RPMI7951 (cell line): ENCODE measurements around the gene INCENP. TPM values are rescaled to one million over a fixed set of nuclear protein-coding genes. Genes with fewer than 3 reads are reported as not detected.
"Not testable (repeated sequence)": the region's sequence is repeated elsewhere in the genome, so short reads cannot be mapped to it uniquely, and the experiment has no call there.

Experiments used
- DNase-seq: peaks from one replicate; pipeline ENCODE4 v3.0.0-alpha.2; 2012; ENCODE audit warnings: low read depth
- total RNA-seq: library from RNA; depleted of rRNA; stranded (reverse); fragments of >200 nt; shearing (Covaris generic); gene quantifications from 2 replicates; pipeline ENCODE4 v1.2.3, GENCODE V29; 2014; rRNA removed

Gene INCENP
- total RNA-seq, result 89.0 and 105 TPM in 2 replicates

DNA sequence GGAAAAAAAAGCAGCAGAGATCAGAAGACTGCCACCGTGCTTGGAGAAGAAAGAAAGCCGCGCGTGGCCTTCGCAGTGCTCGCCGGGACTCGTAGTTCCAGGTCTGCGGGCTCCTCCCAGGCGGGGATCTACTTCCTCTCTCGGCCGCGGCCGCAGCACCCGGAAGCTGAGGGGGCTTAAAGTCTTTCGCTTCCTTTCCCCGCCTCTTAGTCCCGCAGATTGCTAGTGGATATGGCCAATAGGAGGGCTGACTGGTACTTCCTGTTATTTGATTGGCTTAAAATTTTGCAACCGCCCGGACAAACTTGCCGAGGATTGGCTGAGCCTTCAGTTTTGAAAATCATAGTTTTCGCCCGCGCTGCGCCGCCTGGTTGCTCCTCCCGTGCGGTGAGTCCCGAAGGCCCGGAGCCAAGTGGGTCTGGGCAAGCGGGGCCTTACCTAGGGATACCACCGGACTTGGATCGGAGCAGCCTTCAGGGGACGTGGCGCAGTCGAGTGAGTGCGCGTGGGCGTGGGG is at the start of gene INCENP:
Gene INCENP, plus strand, starts transcription at position 343 of the 517 bp plus-strand sequence. CDS start 4,151 bp downstream, outside the sequence.
- DNase-seq, result peak; percentile 99

DNA sequence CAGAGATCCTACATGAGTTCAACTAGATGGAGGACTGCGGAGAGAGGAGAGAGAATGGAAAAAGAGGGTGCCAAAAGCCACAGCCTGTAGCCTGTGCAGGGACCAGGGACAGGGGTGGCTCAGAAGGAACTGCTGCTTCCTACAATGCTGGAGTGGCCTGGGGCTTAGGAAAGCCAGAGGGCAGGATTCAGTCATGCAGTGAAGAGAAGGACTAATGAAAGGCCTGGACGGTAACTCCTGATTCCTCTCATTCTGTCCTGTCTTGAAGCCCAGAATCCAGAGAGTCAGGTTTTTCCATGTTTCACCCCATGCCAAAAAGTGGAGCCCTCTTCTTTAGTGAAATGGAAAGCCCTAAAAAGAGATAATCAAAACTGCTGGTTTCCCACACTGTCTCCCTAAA is 48.4 kb upstream of the INCENP start:
- no peak for DNase-seq

DNA sequence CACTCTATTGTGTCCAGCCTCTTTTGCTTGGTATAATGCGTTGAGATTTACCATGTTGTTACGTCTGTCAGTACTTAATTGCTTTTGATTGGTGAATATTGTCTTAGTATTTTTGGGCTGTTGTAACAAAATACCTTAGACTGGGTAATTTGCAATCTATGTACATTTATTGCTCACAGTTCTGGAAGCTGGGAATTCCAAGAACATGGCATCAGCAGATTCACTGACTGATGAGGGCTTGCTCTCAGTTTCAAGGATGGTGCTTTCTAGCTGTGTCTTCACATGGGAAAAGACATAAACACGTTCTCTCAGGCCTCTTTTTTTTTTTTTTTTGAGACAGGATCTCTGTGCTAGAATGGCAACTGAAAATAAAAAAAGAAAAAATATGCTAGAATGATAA is 46.7 kb upstream of the INCENP start:
- DNase-seq, result no peak

DNA sequence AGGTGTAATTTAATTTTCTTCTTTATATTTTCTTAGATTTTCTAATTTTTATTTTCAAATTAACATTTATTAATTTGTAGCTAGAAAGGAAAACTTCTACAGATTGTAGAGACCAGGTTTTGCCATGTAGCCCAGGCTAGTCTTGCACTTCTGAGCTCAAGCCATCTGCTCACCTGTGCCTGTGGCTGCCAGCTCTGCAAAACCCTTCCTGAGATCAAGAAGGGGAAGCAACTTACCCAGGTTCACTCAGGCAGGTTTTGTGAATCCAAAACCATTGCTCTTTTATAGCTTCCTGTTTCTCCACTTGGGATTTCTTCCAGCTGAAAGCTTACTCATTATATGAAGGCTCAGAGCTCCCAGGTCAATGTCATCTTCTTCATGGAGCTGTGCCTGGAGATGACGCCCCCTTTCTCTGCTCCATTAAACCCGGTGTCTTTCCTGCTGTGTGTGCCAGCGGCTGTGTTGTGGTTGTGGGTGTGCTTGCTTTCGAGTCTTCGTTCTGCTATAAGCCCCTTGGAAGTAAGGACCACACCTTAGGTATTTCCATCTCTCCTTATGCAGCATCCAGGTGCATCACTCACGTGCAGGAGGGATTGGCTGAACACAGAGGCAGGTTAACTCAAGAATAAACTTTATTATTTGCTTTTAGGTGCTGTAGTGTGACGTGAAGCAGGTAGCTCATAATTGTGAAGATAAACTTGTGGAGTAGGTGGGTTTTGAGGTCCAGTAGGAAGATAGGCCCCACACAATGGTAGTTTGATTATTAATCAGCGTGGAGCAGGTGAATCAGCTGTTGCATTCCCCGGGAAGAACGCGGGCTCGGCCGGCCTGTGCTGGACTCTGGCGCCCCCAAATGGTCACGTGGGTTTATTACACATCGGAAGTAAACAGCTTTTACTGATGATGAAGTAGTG is 42.2 kb upstream of the INCENP start:
- DNase-seq, result peak; percentile 51

DNA sequence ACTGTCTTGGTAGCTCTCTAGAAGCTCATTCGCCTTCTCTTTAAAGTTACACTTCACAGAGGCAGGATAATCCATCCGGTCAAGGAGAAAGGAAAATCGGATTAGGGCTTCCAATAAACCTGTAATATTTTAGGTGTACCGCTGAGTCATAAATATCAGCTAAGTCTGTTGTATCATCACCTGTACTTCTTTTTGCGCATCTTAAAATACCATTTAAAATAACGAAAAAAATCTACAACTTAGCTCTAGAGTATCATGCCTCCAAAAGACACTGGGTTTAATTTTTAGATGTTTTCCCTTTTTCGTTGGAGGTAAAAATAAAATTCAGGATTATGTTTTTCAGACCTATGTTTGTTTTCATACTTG is 41.5 kb upstream of the INCENP start:
- DNase-seq, result no peak

DNA sequence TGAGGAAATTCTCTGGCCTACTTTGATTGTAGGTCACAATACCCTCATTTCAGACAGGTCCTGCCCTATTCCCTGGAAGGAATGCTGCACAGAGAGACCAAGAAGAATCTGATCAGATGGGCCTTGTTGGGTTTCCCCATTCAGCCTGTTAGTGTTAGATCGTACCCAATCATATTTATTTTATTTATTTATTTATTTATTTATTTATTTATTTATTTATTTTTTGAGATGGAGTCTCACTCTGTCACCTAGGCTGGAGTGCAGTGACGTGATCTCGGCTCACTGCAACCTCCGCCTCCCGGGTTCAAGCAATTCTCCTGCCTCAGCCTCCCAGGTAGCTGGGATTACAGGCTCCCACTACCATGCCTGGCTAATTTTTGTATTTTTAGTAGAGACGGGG is 39.0 kb upstream of the INCENP start:
- DNase-seq, result not testable (repeated sequence)

DNA sequence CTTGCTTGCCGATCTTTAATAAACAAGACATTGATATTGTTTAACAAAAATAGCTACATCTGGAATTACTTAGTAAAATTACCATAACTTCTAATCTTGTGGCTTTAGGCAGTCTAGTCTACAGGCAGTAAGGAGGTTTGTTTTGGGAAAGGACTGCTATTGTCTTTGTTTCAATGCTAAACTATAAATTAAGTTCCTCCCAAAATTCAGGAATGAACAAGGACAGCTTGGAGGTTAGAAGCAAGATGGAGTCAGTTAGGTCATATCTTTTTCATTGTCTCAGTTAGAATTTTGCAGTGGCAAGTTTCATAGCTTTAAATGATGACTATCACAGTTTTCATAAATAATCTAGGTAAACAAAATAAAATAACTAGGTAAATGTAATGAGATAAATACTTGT is 36.1 kb upstream of the INCENP start:
- no peak for DNase-seq

DNA sequence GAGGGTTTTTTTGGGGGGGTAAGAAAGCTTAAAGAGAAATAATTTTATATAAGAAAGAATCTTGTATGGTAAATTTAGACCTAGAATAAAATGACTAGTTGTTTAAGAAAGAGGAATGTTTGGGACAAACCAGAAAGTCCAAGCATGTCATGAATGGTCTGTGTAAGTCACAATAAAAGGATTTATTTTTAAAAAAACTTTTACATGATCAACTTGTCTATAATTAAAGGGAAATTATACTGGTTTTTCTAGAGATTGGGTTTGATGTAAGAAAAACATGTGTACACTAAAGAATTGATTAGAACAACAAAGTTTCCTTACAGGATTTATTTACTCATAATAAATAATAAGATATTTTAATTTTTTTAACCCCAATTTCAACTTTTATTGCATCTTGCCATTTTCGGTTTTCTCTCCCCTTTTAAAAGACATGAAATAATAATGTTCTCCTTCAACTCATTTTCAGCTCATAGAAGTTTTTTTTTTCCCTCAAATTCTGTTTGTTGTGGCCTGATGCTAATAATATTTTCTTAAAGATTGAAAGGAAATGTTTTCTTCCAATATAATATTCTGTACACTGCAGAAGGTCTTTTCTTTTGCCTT is 35.4 kb upstream of the INCENP start:
- DNase-seq, result no peak

DNA sequence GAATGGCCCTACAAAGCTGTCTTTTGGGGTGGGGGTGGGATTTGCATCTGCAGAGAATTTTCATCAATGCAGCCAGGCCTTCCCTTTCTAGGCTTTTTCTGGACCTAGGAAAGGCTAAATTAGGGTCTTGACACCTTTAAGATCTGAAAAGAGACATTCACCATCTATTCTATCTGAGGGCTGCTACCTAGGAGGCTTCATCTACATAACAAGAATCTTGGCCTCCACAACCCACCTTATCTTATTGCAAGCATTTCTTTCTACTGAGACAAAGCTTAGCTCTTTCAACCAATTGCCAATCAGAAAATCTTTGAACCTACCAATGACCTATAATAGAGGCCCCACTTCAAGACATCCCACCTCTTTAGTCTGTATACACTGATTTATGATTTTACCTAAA is 20.7 kb upstream of the INCENP start:
- no peak for DNase-seq

DNA sequence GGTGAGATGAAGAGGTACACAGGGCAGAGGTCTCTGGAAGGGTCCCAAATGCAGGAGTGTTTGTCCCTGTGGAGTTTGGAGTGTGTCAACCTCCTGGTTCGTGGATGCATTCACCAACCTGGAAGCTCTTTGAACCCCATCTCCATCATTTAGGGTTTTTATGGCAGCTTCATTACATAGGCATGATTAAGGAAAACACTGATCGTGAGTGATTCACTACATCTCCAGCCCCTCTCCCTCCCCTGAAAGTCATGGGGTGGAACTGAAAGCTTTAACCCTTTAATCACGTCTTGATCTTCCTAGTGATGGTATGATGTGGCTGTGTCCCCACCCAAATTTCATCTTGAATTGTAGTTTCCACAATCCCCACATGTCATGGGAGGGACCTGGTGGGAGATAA is 19.8 kb upstream of the INCENP start:
- no peak for DNase-seq

DNA sequence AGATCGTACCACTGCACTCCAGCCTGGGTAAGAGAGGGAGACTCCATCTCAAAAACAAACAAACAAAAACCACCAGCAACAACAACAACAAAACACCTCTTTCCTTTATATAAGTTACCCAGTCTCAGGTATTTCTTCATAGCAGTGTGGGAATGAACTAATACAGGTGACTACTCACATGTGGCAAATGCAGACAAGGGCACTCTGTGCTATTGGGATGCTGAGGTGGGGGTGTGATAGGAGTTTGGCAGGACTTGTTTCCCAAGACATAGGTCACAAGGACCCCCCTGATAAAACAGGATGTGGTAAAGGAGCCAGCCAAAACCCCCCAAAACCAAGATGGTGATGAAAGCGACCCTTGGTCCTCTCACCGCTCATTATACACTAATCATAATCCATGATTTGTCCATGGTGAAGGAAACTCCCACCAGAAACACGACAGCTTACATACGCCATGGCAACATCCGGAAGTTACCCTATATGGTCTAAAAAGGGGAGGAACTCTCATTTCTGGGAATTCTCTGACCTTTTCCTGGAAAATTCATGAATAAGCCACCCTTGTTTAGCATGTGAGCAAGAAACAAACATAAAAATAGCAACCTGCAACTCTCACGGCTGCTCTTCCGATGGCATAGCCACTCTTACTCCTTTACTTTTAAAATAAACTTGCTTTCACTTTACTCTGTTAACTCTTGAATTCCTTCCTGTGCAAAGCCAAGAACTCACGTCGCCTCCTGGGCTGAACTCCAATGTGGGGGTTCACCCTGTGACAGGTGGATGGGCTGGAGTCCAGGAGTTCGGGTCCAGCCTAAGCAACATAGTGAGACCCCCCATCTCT is 18.8 kb upstream of the INCENP start:
- peak; percentile 70 for DNase-seq

DNA sequence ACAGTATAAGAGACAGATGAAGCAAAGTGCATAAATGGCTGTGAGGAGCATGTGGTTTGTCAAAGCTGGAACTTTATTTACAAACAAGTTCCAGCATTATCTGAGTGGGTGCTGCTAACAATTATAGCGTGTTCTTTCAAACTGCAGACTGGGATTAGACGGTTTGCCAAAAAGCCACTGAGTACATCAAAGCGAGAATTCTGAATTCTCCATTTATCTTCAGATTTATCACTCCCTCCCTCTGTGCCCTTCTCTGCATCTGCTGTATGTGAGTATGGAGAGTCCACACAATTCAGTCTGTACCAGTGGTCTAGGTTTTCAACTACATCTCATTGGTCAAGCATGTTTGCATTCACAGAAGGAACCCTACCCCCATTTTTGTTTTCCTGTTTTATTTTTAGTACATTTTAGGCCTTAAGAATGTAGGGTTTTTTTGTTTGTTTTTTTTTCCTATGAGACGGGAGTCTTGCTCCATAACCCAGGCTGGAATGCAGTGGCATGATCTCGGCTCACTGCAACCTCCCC is 18.1 kb upstream of the INCENP start:
- no peak for DNase-seq

DNA sequence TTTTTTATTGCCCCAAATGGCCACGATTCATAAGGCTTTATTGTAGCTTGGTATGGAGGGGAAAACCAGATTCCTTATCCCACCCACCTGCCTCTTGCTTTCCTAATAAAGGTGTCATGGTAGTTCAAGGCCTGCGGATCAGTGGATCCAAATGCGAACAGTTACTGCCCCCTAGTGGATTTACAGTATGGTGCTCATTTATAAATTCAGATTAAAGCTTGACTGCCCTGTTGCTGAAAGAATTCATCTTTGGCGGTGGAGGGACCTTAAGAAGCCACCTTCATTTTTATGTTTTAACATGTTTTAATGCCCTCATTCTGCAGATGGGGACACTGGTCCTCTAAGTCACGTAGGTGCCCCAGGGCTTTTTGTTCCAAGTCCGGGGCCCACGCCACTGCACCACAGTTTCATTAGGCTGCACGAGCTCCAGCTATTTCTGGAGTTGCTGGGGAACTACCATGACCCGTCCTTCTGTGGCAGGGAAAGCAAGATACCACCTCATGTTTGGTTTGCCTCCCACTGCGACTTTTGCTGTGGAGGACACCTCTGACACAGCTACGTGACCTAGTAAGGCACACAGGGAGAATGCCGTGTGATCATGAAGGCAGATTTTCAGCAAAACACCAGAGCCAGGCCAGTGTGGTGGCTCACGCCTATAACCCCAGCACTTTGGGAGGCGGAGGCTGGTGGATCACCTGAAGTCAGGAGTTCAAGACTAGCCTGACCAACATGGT is 15.6 kb upstream of the INCENP start:
- DNase-seq, result peak; percentile 66

DNA sequence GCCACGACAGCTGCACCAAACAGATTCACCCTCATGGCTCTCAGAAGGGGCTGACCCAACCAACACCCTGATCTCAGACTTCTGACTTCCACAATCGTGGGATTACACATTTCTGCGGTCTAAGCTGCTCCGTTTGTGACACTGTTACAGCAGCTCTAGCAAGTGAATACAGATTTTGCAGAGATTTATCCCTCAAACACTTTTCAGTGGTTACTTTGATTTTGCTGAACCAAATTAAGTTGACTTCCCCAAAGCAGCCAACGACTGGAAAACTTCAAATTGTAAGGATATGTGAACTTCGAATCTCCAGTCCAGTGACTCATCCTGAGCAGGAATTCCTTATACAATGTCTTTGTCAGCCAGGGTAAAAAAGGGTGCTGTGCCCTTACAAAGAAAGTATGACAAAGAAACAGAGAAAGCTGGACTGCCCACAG is 14.8 kb upstream of the INCENP start:
- peak; percentile 57 for DNase-seq

DNA sequence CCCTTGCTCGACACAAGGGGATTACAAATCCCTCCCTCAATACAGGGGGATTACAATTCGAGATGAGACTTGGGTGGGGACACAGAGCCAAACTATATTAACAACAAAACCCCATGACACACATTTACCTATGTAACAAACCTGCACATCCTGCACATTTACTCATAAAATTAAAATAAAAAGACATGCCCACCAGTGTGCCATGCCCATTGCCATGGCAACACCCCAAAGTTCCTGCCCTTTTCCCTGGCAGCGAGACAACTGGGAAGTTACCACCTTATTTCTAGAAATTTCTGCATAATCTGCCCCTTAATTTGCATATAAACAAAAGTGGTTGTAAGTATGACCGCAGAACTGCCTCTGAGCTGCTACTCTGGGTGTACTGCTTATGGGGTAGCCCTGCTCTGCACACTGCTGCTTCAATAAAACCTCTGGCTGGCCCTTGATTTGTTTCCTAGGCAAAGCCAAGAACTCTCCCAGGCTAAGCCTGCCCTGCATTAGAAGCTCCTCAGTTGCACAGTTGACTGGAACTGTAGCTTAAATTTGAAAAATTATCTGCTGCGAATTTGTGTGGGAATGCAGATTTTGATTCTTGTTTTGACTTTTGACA is 8.6 kb upstream of the INCENP start:
- DNase-seq, result no peak

DNA sequence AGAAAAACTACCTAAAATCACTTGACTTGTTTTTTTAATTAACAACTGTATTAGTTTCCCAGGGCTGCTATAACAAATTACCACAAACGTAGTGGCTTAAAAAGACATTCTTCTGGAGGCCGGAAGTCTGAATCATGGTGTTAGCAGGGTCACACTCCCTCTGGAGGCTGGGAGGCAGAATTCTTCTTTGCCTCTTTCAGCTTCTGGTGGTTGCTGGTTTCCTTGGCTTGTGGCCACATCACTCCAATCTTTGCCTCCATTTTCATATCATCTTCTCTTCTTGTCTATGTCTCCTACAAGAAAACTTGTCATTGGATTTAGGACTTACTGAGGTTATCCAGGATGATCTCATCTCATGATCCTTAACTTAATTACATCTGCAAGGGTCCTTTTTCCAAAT is 7.4 kb upstream of the INCENP start:
- DNase-seq, result no peak

DNA sequence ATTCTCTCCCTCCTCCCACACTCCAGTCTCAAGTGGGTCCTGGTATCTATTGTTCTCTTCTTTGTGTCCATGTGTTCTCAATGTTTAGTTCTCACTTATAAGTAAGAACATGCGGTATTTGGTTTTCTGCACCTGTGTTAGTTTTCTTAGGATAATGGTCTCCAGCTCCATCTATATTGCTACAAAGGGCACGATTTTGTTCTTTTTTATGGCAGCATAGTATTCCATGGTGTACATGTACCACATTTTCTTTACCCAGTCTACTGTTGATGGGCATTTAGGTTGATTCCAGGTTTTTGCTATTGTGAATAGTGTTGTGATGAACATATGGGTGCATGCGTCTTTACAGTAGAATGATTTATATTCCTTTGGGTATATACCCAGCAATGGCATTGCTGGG is 4.2 kb upstream of the INCENP start:
- no peak for DNase-seq

DNA sequence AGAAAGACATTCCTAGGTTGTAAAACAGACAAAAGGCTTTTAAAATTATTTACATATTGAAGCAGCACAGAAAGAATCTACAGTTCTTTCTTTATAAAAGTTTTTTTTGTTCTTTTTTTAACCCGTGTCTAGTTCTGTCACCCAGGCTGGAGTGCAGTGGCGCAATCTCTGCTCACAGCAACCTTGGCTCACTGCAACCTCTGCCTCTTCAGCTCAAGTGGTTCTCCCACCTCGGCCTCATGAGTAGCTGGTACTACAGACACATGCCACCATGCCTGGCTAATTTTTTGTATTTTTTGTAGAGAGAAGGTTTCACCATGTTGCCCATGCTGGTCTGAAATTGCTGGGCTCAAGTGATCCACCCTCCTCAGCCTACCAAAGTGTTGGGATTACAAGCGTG is 3.8 kb upstream of the INCENP start:
- no peak for DNase-seq

DNA sequence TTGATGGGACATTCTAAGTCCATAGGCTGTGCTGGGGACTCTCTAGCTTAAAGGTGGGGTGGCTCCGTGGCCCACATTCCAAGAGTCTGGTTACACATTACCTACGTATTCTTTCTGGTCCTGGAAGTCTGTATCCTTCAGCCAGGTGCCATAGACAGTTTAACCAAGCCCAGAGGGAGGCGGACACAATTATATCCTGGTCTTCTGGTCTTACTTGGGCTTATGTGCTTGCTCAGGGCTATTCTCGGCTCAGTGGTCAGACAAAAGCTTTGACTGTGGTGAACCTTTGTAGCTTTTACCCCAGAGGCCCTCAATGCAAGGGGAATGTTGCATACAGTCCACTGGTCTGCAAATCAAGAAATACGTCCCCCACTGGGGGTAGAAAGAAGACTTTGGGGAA is 3.4 kb upstream of the INCENP start:
- DNase-seq, result no peak

DNA sequence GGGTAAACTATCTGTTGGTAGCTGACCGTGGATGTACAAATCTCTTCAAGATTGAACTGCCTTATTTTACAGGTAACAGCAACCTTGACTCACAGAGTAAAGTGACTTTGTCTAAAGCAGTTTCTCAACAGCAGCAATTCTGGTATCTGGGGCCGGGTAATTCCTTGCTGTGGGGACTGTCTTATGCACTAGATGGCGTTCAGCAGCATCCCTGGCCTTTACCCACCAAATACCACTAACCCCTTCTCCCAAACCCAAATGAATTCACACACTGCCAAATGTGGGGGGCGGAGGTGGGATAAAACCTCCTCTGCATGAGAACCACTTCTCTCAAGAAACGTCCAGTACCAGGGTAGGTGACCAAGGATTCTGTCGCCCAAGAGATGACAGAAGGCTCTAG is 1.7 kb upstream of the INCENP start:
- no peak for DNase-seq
